Suprapubic skin (tissue), 4 donors: ENCODE measurements around the gene HOXB9. TPM values are rescaled to one million over a fixed set of nuclear protein-coding genes. Genes with fewer than 3 reads are reported as not detected.
A peak's percentile ranks its signal among the peaks of the same experiment; 100 is the strongest.

ENCODE experiments used
- DNase-seq, 2 donors: peaks; one replicate each; pipeline ENCODE4 v3.0.0-alpha.2; 2019; ENCODE audit warnings: low spot score in 2 of 2
- H3K27ac ChIP-seq: fragments of 200-600 bp; sonication (generic); one replicate; pipeline ENCODE4 v1.5.1; 2019
- H3K27me3 ChIP-seq: fragments of 200-600 bp; sonication (generic); one replicate; pipeline ENCODE4 v1.5.1; 2019
- H3K36me3 ChIP-seq: fragments of 200-600 bp; sonication (generic); one replicate; pipeline ENCODE4 v1.5.1; 2019
- H3K4me1 ChIP-seq: fragments of 200-600 bp; sonication (generic); one replicate; pipeline ENCODE4 v1.5.1; 2019
- H3K4me3 ChIP-seq: fragments of 200-600 bp; sonication (generic); one replicate; pipeline ENCODE4 v1.5.1; 2019; ENCODE audit warnings: mild to moderate bottlenecking
- H3K9me3 ChIP-seq: fragments of 200-600 bp; sonication (generic); one replicate; pipeline ENCODE4 v1.5.1; 2019
- EP300 ChIP-seq: sonication (generic); formaldehyde crosslinking; IDR thresholded peaks from one replicate; pipeline ENCODE4 v1.6.1; 2017; ENCODE audit warnings: antibody characterized with exemption
- POLR2A ChIP-seq, 2 donors: fragments of 450-650 bp; IDR thresholded peaks; one replicate each; pipeline ENCODE4 v1.6.1; 2017; ENCODE audit warnings: antibody characterized with exemption in 2 of 2, mild to moderate bottlenecking in 2 of 2, moderate library complexity in 2 of 2
- POLR2AphosphoS5 ChIP-seq, 3 donors: sonication (generic); formaldehyde crosslinking; IDR thresholded peaks; one replicate each; pipeline ENCODE4 v1.6.1; 2017; ENCODE audit warnings: antibody characterized with exemption in 3 of 3
- WGBS: methylation state at CpG from one replicate; pipeline ENCODE4 v1.1.5; 2018; 5-methylcytosine and 5-hydroxymethylcytosine counted together
- total RNA-seq, 4 donors: library from RNA; depleted of rRNA; stranded (reverse); fragments of >200 nt; gene quantifications; one replicate each; pipeline ENCODE4 v1.1.0, GENCODE V29; 2016
- TF ChIP-seq, protein P1 (sequence below), 2 donors: fragments of 200-600 bp in 1 of 2; fragments of 450-650 bp in 1 of 2; sonication (generic) in 1 of 2; IDR thresholded peaks; one replicate each; pipeline ENCODE4 v1.5.1; 2016 to 2019; ENCODE audit warnings: antibody characterized with exemption in 2 of 2, mild to moderate bottlenecking in 1 of 2, moderate library complexity in 1 of 2

Gene HOXB9
- total RNA-seq, 4 donors from 2014 or later: 0.23 to 0.42 TPM; not detected in 2

DNA sequence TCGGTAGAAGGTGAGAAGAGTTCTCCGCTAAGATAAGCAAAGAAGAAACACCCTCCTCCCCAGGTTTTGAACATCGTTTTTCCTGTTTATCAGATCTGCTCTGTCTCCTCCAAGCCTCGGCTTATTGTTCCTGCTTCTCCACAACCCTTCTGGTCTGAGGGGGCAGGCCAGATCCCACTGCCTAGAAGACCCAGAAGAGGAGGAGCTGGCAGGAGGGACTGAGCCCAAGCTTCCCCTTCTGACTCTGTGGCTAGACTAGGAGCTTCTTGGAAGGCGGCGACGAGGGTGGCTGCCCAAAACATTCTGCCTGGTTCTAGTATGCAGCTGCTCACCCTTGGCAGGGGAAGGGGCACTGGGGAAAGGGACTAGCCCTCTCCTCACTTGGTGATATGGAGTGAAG, 27.4 kb downstream of the HOXB9 start:
- H3K27me3 ChIP-seq: peaks cover 84% of the 10 kb centered on the region
- H3K27ac ChIP-seq: peak overlapping the region; percentile 81
- TF ChIP-seq EP300 (no peak), POLR2AphosphoS5 (IDR thresholded peaks at IDR 0.05) (no peak), POLR2A (IDR thresholded peaks at IDR 0.05) (no peak)
- TF ChIP-seq, protein P1, sequence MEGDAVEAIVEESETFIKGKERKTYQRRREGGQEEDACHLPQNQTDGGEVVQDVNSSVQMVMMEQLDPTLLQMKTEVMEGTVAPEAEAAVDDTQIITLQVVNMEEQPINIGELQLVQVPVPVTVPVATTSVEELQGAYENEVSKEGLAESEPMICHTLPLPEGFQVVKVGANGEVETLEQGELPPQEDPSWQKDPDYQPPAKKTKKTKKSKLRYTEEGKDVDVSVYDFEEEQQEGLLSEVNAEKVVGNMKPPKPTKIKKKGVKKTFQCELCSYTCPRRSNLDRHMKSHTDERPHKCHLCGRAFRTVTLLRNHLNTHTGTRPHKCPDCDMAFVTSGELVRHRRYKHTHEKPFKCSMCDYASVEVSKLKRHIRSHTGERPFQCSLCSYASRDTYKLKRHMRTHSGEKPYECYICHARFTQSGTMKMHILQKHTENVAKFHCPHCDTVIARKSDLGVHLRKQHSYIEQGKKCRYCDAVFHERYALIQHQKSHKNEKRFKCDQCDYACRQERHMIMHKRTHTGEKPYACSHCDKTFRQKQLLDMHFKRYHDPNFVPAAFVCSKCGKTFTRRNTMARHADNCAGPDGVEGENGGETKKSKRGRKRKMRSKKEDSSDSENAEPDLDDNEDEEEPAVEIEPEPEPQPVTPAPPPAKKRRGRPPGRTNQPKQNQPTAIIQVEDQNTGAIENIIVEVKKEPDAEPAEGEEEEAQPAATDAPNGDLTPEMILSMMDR (IDR thresholded peaks at IDR 0.05): no peak
- no peaks in the 10 kb centered on the region for H3K9me3 ChIP-seq
- peak overlapping the region; percentile 67 for H3K4me3 ChIP-seq
- H3K36me3 ChIP-seq: peaks cover 3% of the 10 kb centered on the region
- 40% methylated on average over 7 of the region's 7 CpGs for WGBS
- H3K4me1 ChIP-seq: peaks cover 63% of the 10 kb centered on the region
- DNase-seq: no peak

DNA sequence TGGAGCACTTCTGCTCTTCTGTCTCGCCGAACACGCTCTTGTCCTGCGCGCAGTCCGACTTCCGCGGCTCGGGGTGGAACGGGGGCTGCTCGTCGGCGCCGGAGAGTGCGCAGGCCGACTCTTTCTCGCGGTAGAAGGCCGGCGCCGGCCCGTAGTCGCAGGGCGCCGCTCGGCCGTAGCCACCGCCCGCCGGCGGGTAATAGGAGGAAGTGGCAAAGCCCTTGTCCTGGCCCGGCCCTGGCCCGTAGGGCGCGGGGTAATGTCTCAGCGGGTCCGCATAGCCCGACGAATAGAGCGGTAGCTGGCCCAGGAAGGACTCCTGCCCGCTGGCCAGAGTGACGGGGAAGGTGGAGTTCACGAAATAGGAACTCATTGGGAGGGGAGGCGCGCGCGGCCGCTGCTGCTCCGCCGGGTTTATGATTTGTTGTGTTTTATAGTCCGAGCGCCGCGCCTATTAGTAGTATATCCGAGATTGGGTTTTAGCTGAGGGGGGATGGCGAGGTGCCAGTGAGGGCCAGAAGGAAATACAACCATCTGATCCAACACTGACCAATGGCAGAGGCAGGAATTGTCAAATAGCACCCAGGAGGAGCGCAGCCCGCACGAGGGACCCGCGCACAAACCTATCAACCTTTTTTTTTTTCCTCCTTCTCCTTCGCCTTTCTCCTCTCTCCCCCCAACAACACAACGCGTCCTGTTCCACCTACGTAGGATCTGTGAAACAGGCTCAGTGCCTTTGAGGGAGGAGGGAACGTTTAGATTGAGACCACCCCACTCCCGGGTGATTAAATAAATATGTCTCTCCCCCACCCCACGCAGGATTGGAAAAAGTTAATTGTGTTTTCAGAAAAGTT, 28.2 kb downstream of the HOXB9 start:
- Histone ChIP-seq H3K4me1 (peaks cover 65% of the 10 kb centered on the region), H3K9me3 (no peaks in the 10 kb centered on the region), H3K36me3 (peaks cover 3% of the 10 kb centered on the region), H3K27me3 (peaks cover 79% of the 10 kb centered on the region), H3K4me3 (peak overlapping the region; percentile 67), H3K27ac (peak overlapping the region; percentile 81)
- no peak for DNase-seq
- TF ChIP-seq POLR2AphosphoS5 (IDR thresholded peaks at IDR 0.05) (peak in 1 of 3 donors; percentile 53), POLR2A (IDR thresholded peaks at IDR 0.05) (no peak), EP300 (no peak)
- TF ChIP-seq, protein P1 (IDR thresholded peaks at IDR 0.05): no peak
- WGBS: 1% methylated on average over 28 of the region's 68 CpGs

- 4% methylated on average over 4 of the region's 16 CpGs for WGBS
- peaks cover 3% of the 10 kb centered on the region for H3K36me3 ChIP-seq
- TF ChIP-seq EP300 (no peak), POLR2A (IDR thresholded peaks at IDR 0.05) (no peak), POLR2AphosphoS5 (IDR thresholded peaks at IDR 0.05) (no peak)
- TF ChIP-seq, protein P1 (IDR thresholded peaks at IDR 0.05): no peak
- peak overlapping the region; percentile 67 for H3K4me3 ChIP-seq
- H3K27ac ChIP-seq: peak overlapping the region; percentile 81
- peaks cover 75% of the 10 kb centered on the region for H3K27me3 ChIP-seq
- H3K9me3 ChIP-seq: no peaks in the 10 kb centered on the region
- peaks cover 60% of the 10 kb centered on the region for H3K4me1 ChIP-seq
- DNase-seq: no peak
These were observed 28.7 kb downstream of the HOXB9 start for GRCh38 chr17:48597528-48597777.

DNA sequence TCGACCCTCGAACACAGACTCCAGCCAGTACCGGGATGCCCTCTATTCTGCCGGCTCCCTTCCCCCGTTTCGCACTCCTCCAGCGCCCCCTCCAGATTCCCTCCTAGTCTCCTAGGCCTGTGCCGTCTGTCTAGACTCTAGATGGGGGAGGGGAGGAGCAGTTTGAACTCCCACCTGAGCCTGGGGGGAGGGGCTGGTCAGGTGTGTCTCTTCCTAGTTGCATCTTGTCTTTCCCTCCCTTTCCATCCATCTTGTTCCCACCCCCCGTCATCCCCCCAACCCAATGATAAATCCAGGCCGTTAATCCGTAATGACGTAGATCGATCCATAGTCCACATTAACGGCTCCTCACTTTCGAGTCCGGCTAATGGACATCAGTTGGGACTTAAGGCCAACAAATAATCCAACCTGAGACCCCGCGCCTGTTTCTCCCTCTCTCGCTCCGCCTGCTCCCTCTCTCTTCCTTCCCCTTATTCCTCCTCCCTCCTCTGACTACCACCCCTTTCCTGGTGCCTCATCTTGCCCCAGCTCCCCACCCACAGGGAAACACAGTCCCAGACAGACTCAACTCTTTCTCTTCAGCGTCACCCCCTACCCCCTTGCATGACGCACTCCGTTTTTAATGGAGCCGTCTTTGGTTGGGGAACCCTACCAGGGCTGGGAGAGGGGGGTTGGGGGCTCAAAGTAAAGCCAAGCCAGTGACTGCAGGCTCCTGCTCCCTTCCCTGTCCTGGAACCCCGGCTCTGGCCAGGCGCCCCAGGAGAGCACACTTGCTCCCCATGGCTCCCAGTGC, 29.2 kb downstream of the HOXB9 start:
- no peak for DNase-seq
- Histone ChIP-seq H3K4me1 (peaks cover 60% of the 10 kb centered on the region), H3K9me3 (no peaks in the 10 kb centered on the region), H3K4me3 (peak overlapping the region; percentile 67), H3K27me3 (peaks cover 73% of the 10 kb centered on the region), H3K27ac (peak overlapping the region; percentile 81), H3K36me3 (peaks cover 3% of the 10 kb centered on the region)
- TF ChIP-seq, protein P1 (IDR thresholded peaks at IDR 0.05): no peak
- TF ChIP-seq POLR2A (IDR thresholded peaks at IDR 0.05): no peak
- no peak for TF ChIP-seq EP300
- no peak for TF ChIP-seq POLR2AphosphoS5 (IDR thresholded peaks at IDR 0.05)
- 42% methylated on average over 23 of the region's 26 CpGs for WGBS
